HUES6 (cell line): ENCODE results near the gene LRRN3.

Source experiments
- H3K27ac ChIP-seq: 2 replicates; pipeline ENCODE4 v1.7.0; 2013; ENCODE audit warnings: low read depth, mild to moderate bottlenecking, low read length, inconsistent platforms
- H3K27me3 ChIP-seq: 2 replicates; pipeline ENCODE4 v1.6.1; 2013; ENCODE audit warnings: low read length; ENCODE audit not compliant: control insufficient read depth, insufficient read depth
- H3K36me3 ChIP-seq: 2 replicates; pipeline ENCODE4 v1.6.1; 2013; ENCODE audit warnings: low read length; ENCODE audit not compliant: control insufficient read depth, insufficient read depth
- H3K4me1 ChIP-seq: 2 replicates; pipeline ENCODE4 v1.6.1; 2013; ENCODE audit warnings: low read length; ENCODE audit not compliant: control insufficient read depth, insufficient read depth
- H3K4me3 ChIP-seq: 2 replicates; pipeline ENCODE4 v1.5.1; 2013; ENCODE audit warnings: low read depth, low read length
- H3K9ac ChIP-seq: one replicate; pipeline ENCODE4 v1.6.1; 2013; ENCODE audit warnings: mild to moderate bottlenecking, low read length
- H3K9me3 ChIP-seq: 2 replicates; pipeline ENCODE4 v1.6.1; 2013; ENCODE audit warnings: low read depth, low read length; ENCODE audit not compliant: control insufficient read depth, insufficient read depth

LRRN3 gene

DNA sequence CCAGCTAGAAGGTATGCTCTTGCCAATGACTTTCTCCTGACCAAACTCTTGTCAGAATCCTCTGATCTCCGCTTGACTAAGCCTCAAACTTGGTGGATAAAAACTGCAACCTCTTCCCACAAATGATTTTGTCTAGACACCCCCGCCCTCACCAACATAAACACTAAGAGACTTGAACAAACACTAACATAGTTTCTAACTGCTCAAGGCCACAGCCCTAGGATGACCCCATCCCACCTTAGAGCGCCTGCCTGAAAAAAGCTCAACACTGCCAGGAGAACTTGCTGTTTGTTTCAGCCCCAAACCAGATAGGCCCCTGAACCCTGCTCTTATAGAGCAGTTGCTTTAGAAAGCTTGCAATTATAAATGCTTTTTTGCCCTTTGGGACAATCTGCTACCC lies 71.8 kb downstream of the LRRN3 start:
- Histone ChIP-seq H3K27me3 (no peaks in the 10 kb centered on the region), H3K4me1 (no peaks in the 10 kb centered on the region), H3K4me3 (no peak overlapping the region), H3K27ac (no peak overlapping the region), H3K9ac (no peak overlapping the region), H3K36me3 (no peaks in the 10 kb centered on the region), H3K9me3 (no peaks in the 10 kb centered on the region)

GRCh38 chr7:111164442-111164841 lies 73.5 kb downstream of the LRRN3 start:
- Histone ChIP-seq H3K27ac (no peak overlapping the region), H3K27me3 (no peaks in the 10 kb centered on the region), H3K9me3 (no peaks in the 10 kb centered on the region), H3K4me1 (no peaks in the 10 kb centered on the region), H3K9ac (no peak overlapping the region), H3K4me3 (no peak overlapping the region), H3K36me3 (no peaks in the 10 kb centered on the region)

DNA sequence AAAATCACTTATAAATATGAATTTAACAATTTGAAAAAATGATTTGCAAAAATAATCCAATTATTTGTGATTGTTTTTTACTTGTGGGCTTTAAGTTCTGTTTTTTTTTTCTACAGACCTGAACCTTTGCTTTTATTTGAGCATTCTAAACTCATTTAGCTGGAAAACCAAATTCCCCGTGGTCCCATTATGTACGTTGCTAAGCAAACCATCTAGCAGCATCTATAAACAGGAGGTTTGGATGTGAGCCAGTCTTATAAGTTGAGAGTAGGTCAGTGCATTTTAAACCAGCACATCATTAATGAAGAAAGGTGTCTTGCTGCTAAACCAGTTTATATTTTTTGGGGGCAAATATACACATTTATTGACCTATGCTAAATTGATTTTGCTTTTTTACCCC lies 77.3 kb downstream of the LRRN3 start:
- no peaks in the 10 kb centered on the region for H3K4me1 ChIP-seq
- H3K4me3 ChIP-seq: no peak overlapping the region
- no peak overlapping the region for H3K9ac ChIP-seq
- H3K27ac ChIP-seq: no peak overlapping the region
- H3K27me3 ChIP-seq: no peaks in the 10 kb centered on the region
- H3K36me3 ChIP-seq: no peaks in the 10 kb centered on the region
- H3K9me3 ChIP-seq: no peaks in the 10 kb centered on the region

DNA sequence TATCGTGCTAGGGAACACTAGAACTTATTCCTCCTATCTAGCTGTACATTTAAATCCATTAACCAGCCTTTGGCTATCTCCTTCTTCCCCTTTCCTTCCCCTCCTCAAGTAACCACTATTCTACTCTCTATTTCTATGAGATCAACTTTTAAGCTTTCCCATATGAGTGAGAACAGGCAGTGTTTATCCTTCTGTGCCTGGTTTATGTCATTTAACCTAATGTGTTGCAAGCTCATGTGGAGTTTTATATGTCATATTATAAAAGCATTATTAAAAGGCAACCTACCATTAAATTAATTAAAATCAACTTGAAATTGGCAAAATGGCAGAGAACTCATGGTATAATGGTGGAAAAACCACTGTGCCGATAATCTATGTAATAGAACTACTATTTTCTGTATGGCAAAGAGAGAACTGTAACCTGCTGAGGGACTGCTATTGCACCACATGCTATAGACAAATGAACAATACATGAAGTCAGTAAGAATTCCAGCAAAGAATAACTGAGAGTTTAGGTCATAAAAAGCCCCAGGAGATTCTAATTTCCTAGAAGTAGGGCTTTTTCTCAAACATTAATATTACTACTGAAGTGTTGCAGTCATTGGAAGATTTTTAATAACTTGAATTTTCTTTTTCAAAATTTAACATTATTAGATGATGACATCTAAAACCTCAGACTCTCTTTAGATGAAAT lies 81.8 kb downstream of the LRRN3 start:
- no peaks in the 10 kb centered on the region for H3K36me3 ChIP-seq
- no peaks in the 10 kb centered on the region for H3K4me1 ChIP-seq
- no peak overlapping the region for H3K4me3 ChIP-seq

GRCh38 chr7:111173528-111173927 lies 82.6 kb downstream of the LRRN3 start:
- H3K27me3 ChIP-seq: no peaks in the 10 kb centered on the region
- H3K4me1 ChIP-seq: no peaks in the 10 kb centered on the region
- no peak overlapping the region for H3K27ac ChIP-seq
- H3K9ac ChIP-seq: no peak overlapping the region
- H3K36me3 ChIP-seq: no peaks in the 10 kb centered on the region
- no peaks in the 10 kb centered on the region for H3K9me3 ChIP-seq
- no peak overlapping the region for H3K4me3 ChIP-seq

More for the DNA sequence above, 81.8 kb downstream of the LRRN3 start:
- Histone ChIP-seq H3K27me3 (no peaks in the 10 kb centered on the region), H3K9me3 (no peaks in the 10 kb centered on the region), H3K27ac (no peak overlapping the region), H3K9ac (no peak overlapping the region)

DNA sequence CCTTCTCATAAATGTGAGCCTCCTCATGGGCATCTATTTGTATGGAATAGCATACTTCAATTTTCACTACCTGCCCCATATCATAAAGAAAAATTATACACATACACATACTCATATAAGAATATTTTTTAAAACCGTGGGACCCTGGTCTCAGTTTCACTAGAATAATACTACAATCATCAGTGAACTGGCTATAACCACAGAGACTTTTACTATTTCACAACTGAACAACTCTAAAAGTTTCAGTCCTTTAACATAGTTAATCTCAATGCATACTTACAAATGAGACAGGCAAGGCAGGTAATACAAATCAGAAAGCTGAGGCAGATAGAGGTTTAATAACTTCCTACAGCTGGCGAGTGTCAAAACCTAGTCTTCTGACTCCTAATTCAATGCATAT lies 83.1 kb downstream of the LRRN3 start:
- H3K27ac ChIP-seq: no peak overlapping the region
- H3K36me3 ChIP-seq: no peaks in the 10 kb centered on the region
- H3K4me3 ChIP-seq: no peak overlapping the region
- H3K9ac ChIP-seq: no peak overlapping the region
- no peaks in the 10 kb centered on the region for H3K9me3 ChIP-seq
- H3K27me3 ChIP-seq: no peaks in the 10 kb centered on the region
- H3K4me1 ChIP-seq: no peaks in the 10 kb centered on the region

DNA sequence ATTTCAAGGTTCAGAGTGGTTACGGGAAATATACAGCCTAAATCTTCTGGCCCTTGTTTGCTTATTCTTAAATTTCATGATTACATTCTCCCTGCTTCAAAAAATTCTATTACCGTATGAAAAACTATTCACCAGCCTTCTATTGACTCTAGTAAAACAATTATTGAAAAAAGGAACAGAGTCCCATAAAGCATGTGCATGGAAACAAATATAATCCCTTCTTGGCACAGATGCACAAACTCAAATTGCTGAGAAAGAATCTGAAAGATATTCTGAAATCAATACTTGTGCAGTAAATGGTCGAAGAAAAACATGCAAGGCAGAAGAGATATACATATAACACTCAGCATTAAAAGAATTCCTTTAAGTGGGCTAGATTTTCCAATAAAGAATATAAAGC lies 83.6 kb downstream of the LRRN3 start:
- Histone ChIP-seq H3K27ac (no peak overlapping the region), H3K36me3 (no peaks in the 10 kb centered on the region), H3K9me3 (no peaks in the 10 kb centered on the region), H3K27me3 (no peaks in the 10 kb centered on the region), H3K4me1 (no peaks in the 10 kb centered on the region), H3K4me3 (no peak overlapping the region), H3K9ac (no peak overlapping the region)
